Measurements from ENCODE around the gene BDKRB1.
"Not testable (repeated sequence)": the region's sequence is repeated elsewhere in the genome, so short reads cannot be mapped to it uniquely, and the experiment has no call there.

The BDKRB1 gene

GRCh38 chr14:96235426-96235825 lies 20.6 kb upstream of the BDKRB1 start:
- no peak for DNase-seq

GRCh38 chr14:96237641-96238040 lies 18.4 kb upstream of the BDKRB1 start:
- no peak for DNase-seq

- DNase-seq = no peak
These were observed 17.2 kb upstream of the BDKRB1 start for GRCh38 chr14:96238676-96239265.

- DNase-seq = no peak
These were observed 16.3 kb upstream of the BDKRB1 start for GRCh38 chr14:96239711-96240141.

GRCh38 chr14:96240641-96241040 lies 15.4 kb upstream of the BDKRB1 start:
- no peak for DNase-seq

- no peak for DNase-seq
These were observed 13.9 kb upstream of the BDKRB1 start for GRCh38 chr14:96242126-96242525.

- no peak for DNase-seq
These were observed 12.2 kb upstream of the BDKRB1 start for GRCh38 chr14:96243785-96244184.

- DNase-seq = not testable (repeated sequence)
These were observed 10.9 kb upstream of the BDKRB1 start for GRCh38 chr14:96245074-96245473.

GRCh38 chr14:96245710-96246538 lies 10.1 kb upstream of the BDKRB1 start:
- no peak for DNase-seq

GRCh38 chr14:96246539-96246847 lies 9.5 kb upstream of the BDKRB1 start:
- no peak for DNase-seq

GRCh38 chr14:96247031-96247430 lies 9.0 kb upstream of the BDKRB1 start:
- DNase-seq = no peak

GRCh38 chr14:96249029-96249428 lies 7.0 kb upstream of the BDKRB1 start:
- DNase-seq = no peak

GRCh38 chr14:96250485-96250884 lies 5.5 kb upstream of the BDKRB1 start:
- no peak for DNase-seq

- no peak for DNase-seq
These were observed 4.3 kb upstream of the BDKRB1 start for GRCh38 chr14:96251656-96252155.

- no peak for DNase-seq
These were observed 3.5 kb upstream of the BDKRB1 start for GRCh38 chr14:96252323-96252998.

GRCh38 chr14:96252999-96253539 lies 2.9 kb upstream of the BDKRB1 start:
- DNase-seq = no peak

GRCh38 chr14:96254687-96255086 lies 1.3 kb upstream of the BDKRB1 start:
- no peak for DNase-seq

GRCh38 chr14:96256407-96256806 lies 397 bp downstream of the BDKRB1 start:
- no peak for DNase-seq

- no peak for DNase-seq
These were observed 1.0 kb downstream of the BDKRB1 start for GRCh38 chr14:96257056-96257455.

GRCh38 chr14:96257900-96258299 lies 1.9 kb downstream of the BDKRB1 start:
- no peak for DNase-seq

- DNase-seq = no peak
These were observed 4.4 kb downstream of the BDKRB1 start for GRCh38 chr14:96260341-96260821.

- DNase-seq = no peak
These were observed 5.0 kb downstream of the BDKRB1 start for GRCh38 chr14:96261053-96261452.

Data from CD4-positive, alpha-beta T cell treated with Interleukin-6 for 4 hours (primary cell).